NCI-H128 (cell line): Measurements from ENCODE around the gene CEMIP.

Experiments
- DNase-seq: peaks from one replicate; lab custom pipeline; 2025; ENCODE audit not compliant: unreplicated experiment; lab: John Stamatoyannopoulos, UW

The CEMIP gene

DNA sequence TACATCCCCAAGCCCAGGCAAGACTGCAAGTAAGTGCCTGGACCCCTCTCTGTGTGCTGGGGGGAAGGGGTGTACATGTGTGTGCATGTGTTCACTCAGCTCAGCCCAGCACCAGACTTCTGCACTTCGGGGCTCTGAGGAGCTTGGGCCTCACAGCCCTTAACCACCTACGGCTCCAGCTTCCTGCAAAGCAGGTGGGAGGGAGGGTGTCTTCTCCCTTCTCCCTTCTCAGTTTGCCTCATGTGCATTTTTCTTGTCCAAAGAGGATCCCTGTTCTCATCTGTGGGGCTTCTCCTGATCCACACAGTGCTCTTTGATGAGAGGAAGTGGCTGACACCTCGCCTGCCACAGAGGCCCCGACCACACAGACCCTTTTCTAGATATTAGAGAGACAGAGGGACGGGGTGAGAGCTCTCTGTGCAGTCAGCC is 141.1 kb downstream of the CEMIP start:
- no peak for DNase-seq

DNA sequence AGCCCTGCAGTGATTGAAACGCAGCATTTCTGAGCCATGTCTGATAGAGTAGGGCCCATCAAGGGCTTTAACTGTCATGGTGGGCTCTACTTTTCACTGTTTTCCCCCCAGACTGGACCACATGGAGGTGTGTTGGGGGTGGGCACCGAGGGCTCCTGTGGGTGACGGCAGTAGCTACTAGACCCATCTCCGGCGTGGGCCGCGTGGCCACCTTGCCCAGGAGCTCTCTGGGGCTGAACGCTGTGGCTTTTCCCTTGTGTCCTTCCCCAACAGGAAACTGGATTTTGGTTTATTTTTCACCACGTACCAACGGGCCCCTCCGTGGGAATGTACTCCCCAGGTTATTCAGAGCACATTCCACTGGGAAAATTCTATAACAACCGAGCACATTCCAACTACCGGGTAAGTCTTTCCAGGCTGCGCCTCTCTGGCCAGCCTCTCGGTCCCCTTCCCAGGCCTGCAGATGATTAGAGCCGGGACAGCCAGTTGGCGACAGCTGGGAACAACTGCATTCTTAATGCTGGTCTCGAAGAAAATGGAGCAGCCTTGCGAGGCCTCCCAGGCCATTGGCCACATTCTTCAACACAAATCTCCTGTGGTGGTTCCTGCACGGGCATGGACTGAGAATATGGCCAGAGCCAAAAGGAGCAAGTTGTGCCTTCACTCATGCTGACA is 142.7 kb downstream of the CEMIP start:
- DNase-seq = no peak

DNA sequence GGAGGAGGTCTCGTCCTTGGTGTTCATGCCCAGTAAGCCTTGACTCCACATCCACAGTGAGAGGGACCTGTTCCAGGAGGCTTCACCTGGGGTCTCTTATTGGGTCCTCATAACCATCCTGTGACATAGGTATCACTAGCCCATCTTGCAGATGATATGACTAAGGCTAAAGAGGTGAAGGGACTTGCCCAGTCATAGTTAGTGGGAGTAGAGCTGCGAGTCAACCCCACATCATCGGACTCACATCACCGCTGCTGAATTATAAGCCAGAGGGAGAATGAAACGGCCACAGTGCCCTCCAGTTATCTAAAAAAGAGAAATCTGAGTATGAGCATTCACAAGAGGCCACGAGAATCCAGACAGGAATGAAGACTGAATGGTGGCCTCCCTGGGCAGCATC is 144.5 kb downstream of the CEMIP start:
- DNase-seq = no peak

DNA sequence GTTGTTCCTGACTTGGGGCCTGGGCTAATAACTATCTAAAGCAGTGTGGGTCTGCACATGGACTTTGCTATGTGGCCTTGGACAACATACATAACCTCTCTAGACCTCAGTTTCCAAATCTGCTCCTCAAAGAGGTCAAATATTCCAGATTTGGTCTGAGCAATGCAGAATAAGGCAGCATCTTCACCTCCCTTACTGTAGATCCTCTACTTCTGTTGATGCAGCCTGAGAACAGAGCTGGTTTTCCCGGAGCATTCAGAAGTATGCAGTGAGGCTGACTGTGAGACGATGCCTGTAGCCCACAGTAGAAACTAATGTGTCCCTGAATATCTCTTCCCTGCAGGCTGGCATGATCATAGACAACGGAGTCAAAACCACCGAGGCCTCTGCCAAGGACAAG is 145.1 kb downstream of the CEMIP start:
- no peak for DNase-seq

DNA sequence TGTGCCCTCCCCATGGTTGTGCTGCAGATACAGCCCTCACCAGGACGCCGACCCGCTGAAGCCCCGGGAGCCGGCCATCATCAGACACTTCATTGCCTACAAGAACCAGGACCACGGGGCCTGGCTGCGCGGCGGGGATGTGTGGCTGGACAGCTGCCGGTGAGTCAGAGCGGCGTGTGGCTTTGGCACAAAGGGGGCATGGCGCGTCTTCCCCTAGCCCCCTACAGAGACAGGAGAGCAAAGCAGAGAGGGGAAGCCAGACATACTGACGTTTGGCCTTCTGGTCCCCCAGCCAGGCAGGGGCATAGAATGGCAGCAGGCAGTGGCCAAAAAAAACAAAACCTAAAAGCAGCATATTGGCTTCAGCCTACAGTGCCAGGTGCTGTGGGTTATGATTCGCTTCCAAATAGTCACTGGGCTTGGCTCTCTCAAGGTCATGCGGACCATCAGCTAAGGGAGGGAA is 146.5 kb downstream of the CEMIP start:
- DNase-seq = no peak

DNA sequence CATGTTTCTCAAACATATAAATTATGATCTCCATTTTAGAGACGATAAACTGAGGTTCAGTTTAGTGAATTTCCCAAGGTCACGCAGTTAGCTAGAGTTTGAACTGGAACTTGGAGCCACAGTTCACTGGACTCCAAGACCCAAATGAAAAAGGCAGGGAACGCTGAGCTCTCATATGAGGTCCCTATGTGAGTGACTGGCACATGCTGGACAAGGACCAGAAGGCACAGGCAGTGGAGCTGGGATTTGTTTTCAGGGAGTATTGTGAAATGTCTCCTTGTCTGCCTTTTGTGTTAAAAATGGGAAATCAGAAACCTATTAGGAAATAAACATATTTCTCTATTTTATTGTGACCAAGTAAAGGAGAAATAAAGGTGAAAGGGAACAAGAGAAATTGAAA is 147.0 kb downstream of the CEMIP start:
- DNase-seq = no peak

DNA sequence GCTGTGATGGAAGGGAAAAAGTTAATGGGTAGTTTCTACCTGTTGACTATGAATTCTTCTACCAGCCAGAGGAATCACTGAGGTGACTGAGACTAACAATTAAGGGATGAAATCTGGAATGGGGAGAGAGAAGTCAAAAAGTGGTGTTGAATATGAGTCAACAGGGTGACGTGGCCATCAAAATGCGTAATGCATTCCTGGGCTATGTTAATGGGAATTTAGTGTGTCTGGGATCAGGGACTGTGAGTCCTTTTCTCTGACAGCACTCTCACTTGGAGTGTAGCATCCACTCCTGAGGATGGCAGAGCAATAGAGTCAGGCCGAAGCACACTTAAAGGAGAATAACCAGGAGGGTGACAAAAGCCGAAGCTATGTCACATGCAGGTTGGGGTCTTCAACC is 150.1 kb downstream of the CEMIP start:
- DNase-seq = no peak

DNA sequence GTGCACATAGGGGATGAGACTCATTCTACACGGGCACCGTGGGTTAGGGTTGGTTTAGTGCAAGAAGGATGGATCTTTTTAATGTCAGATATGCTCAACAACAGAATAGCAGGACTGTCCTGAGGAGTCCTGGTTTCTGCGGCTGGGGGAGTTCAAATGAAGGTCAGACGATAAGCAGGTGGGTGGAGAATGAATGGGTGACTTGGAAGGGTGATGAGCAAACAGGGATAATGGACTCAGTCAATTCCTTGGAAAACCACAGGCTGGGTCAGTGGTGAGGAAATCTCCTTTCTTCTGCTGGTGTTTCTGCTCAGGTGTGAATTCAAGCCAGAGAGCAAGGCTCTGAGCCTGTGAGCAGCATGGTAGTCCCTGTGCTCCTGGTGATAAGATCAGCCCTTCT is 150.5 kb downstream of the CEMIP start:
- DNase-seq = no peak

DNA sequence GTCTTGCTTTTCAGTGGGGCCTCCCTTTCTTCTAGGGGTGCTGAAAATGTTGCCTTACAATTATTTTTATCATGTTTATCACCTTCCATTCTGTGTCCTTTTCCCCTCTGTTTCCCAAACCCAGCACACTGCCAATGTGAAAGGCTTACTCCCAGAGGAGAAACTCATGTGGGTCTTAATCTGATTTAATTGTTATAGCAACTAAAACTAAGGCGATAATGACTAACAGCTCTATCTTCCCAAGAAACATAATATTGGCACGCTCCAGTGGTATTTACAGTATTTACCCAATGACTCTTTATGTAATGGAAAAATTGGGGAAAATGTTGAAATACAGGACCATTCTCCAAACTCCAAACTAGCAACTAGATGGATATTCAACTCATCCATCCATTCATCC is 152.0 kb downstream of the CEMIP start:
- DNase-seq = no peak

DNA sequence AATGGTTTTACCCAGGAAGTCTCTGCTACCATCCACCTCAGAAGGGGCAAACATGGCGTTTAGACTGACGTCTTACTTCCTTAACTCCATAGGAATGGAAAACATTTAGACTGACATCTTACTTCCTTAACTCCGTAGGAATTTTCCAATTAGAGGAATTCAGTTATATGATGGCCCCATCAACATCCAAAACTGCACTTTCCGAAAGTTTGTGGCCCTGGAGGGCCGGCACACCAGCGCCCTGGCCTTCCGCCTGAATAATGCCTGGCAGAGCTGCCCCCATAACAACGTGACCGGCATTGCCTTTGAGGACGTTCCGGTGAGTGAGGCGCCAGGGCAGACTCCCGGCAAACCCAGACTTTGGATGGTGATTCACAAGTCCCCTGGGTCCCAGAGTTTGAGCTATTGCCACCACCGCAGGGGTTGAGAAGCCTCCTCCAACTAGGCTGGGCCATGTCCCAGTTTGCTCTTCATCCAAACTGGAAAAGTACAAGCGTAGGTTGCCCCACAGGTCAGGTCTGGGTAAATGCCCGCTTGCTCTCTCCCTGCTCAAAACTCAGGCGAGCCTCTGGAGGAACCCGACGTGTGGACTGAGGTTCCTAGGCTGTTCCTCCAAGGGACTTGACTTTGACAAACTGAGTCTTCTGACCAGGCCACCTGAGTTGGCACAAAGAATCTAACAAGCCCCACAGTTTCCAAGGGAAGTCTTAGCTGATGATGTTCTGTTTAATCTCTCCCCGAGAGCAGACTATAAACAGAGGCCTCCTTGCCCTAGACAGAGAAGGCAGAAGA is 152.7 kb downstream of the CEMIP start:
- no peak for DNase-seq

DNA sequence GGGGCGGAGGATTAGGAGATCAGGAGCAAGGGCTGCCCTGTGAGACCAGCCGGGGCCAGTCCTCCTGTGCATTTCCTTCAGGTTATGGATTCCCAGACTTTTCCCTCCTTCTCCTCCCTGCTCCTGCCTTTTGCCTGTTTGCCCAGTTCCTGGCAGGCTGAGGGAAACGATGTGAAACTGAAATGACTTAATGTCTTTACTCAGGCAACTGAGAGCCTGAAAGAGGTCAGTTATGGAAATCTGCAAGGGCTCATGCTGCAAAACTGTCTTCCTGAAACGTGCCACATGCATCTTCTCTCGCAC is 153.3 kb downstream of the CEMIP start:
- DNase-seq = no peak

DNA sequence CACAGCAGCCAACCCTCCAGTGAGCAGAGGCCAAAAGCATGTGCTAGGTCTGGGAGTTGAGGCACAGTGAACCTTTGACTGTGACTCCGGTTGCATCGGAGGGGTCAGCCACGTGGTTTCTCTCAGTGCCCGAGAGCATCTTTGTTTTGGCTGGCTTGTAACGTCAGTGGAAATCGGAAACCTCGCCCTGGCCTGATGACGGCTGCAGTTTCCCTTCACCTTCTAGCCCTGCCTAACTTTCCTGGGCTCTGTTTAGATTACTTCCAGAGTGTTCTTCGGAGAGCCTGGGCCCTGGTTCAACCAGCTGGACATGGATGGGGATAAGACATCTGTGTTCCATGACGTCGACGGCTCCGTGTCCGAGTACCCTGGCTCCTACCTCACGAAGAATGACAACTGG is 153.8 kb downstream of the CEMIP start:
- DNase-seq = no peak

DNA sequence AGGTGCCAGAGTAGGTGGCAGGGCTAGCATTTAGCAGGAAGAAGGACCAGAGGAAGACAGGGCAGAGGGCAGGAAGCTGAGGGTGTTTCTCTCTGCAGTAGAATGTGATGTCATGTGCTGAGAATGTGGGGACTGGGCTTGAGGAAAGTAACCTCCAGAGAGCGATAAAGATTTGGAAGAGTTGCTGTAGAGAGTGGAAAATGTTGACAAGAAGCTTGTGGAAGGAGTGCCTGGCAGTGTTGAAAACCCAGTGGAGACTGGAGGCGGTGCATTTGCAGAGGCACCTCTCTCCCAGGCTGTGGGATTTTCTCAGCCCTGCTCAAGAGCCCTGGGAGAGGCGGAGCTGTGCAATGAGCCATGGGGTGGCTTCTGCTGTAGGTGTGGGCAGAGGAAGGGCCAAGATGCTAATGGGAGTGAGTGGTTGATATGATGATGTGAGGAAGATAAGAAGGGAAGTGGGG is 155.6 kb downstream of the CEMIP start:
- no peak for DNase-seq

DNA sequence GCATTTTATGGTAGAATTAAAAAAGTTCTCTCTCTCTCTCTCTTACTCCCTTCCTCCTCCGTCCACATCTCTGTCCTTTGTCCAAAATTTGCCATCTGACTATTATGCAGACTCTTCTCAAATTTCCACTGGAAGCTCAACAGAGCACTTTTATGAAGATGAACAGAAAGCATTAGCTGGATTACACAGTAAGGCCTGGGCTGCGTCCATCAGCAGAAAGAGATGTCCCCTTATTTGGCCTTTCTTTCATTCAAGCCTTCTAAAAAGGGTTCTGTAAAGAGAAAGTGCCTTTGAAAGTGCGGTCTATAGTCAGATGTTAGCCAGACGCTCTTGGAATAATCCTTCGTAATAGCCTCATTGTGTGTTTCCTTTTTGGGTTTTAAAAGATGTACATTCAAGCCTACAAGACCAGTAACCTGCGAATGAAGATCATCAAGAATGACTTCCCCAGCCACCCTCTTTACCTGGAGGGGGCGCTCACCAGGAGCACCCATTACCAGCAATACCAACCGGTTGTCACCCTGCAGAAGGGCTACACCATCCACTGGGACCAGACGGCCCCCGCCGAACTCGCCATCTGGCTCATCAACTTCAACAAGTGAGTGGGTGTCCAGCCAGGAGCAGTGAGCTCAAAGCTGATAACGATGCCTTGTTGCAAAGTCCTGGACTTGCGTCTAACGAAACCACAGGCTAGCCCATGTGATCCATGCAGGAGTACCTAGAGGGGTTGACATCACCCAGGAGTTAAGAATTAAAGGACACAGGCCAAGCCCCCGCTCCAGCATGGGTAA is 157.3 kb downstream of the CEMIP start:
- DNase-seq = no peak

DNA sequence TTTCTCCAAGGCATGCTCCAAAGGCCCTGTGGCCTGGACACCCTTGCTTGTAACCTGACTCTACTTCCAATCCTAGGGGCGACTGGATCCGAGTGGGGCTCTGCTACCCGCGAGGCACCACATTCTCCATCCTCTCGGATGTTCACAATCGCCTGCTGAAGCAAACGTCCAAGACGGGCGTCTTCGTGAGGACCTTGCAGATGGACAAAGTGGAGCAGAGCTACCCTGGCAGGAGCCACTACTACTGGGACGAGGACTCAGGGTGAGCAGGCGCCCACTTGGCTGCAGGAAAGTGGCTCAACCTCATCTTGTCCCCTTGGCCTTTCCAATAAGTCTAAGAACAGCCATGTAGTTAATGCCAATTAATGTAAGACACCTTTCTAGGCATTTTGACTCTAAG is 158.5 kb downstream of the CEMIP start:
- no peak for DNase-seq

DNA sequence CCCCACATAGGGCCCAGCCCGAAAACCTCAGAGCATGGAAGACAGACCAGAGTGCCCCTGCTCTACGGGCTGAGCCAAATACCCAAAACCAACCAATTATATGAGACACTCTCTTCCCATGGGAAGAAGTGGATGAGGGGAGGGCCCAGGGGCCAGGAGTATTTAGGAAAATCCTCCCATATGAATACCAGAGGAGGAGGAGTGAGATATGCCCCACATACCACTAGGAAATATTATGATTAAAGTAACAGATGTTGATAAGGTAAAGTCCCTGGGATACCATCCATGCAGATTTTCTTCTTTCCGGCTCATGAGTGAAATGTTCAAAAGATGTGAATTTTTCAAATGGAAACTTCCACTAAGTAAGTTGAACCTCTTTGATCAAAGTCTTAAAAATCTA is 160.0 kb downstream of the CEMIP start:
- no peak for DNase-seq

DNA sequence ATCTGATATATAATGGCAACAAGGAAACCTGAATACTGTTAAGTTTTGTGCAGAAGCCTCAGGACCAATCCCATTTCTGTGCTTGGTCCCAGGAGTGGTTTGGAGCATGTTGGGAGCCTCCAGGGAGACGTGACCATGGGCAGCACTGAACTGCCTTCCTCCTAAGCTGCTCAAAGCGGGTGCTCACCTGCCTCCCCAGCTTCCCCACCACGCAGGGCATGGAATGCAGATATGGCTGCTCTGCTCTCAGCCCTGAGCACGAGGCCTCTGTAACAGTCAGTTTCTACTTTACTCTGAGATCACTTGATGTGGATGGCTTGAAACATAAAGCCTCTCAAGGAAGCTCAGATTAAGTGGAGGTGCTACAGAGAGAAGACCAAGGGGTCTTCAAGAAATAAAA is 161.2 kb downstream of the CEMIP start:
- DNase-seq = no peak

DNA sequence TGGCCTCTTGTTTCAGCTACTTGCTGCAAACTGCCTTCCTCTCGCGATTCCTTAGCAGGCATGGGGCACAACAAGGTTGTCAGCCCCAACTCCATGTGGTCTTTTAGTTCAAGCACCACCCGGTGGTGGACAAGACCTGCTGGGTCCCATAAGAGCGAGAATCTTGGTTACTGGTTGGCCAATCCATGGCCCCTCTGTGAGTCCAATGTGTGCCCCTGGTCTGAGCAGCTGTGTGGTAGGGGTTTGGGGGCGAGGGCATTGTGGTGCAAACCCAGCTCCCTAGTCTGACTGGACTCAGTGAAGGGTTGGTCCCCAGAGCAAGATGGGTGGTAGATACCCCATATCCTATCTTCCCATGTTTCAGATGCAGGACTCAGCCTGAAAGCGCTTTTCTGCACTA is 161.7 kb downstream of the CEMIP start:
- no peak for DNase-seq

DNA sequence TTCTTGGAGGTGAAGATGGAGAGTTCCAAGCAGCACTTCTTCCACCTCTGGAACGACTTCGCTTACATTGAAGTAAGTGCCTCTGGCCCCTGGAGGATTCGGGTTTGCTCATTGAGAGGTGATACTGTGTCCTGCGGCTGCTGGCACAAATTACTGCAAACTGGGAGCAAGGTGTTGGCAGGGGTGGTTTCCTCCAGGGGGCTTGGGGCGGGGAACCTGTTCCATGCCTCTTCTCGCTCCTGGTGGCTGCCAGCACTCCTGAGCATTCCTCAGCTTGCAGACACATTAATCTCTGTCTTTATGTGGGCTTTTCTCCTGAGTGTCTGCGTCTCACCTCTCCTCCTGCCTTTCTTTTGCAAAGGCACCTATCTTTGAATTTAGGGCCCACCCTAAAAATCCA is 163.1 kb downstream of the CEMIP start:
- DNase-seq = no peak

DNA sequence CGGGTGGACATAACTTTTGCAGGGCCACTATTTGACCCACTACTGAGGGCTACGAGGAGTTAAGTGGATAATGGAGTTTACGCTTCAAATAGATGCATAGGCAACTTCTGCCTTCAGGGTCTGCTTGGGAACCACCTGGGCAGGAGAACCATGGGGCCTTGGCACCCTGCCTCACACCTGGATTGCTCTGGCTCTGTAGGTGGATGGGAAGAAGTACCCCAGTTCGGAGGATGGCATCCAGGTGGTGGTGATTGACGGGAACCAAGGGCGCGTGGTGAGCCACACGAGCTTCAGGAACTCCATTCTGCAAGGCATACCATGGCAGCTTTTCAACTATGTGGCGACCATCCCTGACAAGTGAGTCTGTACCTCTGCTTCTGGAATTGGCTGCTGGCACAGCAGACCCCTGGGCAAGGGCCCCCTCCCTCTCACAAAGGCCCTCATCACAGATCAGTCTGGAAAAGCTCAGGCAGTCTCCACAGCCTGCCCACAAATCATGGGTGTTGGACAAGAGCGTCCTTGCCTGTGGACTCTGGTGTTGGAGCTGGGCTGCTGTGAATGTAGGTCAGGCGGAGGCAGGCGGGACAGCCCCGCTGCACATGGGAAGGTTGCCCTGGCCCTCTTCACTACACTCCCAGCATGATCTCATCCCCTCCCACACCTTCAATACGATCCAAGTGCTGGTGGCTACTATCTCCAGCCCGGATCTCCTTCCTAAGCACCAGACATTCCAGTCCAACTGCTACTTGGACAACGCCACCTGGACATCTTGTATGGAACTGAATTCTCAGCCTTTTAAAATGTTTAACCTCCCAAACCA is 163.8 kb downstream of the CEMIP start:
- DNase-seq = no peak

DNA sequence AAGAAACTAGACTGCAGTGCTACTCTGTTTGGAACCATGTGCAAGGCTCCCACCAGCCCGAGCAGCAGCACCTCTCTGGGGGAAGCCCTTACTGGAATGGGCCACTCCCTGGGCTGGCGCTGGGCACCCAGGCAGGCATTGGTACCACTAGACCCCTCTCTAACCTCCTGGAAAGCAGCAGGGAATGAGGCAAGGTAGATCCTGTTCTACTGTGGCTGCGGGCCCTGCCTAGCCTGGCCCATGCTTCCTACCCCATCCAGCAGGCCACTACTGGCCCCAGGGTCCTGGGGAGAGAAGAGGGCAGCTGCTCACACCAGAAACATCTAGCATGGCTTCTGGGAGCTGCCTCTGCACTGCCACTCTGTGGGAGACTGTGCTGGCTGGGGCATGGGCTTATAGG is 165.6 kb downstream of the CEMIP start:
- no peak for DNase-seq
